ENCODE results near the gene IQCH. TPM values are rescaled to one million over a fixed set of nuclear protein-coding genes. Genes with fewer than 3 reads are reported as not detected.

IQCH gene
- total RNA-seq, 1 experiment from 2014 or later: 1.1 TPM

DNA sequence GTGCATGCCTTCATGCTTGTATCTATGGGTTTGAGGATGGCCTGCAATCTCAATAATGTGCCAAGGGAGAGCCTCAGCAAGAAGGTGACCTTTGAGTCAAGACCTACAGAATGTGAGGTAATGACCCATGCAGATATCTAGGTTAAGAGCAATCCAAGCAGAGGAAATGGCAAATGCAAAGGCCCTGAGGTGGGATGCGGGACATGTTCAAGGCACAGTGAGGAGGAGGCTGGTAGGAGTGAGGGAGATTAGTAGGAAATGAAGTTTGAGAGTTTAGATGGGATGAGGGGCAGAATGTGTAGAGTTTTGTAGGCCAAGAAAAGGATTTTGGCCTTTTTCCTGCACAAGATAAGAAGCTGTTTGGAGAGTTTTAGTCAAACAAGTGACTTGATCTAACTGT, 283.2 kb downstream of the IQCH start:
- H3K27me3 Mint-ChIP-seq (ENCODE audit: low read depth): peaks cover 9% of the 10 kb centered on the region
- H2BK15ac ChIP-seq (ENCODE audit: low read depth, low read length): no peak overlapping the region
- TF ChIP-seq, protein P1, sequence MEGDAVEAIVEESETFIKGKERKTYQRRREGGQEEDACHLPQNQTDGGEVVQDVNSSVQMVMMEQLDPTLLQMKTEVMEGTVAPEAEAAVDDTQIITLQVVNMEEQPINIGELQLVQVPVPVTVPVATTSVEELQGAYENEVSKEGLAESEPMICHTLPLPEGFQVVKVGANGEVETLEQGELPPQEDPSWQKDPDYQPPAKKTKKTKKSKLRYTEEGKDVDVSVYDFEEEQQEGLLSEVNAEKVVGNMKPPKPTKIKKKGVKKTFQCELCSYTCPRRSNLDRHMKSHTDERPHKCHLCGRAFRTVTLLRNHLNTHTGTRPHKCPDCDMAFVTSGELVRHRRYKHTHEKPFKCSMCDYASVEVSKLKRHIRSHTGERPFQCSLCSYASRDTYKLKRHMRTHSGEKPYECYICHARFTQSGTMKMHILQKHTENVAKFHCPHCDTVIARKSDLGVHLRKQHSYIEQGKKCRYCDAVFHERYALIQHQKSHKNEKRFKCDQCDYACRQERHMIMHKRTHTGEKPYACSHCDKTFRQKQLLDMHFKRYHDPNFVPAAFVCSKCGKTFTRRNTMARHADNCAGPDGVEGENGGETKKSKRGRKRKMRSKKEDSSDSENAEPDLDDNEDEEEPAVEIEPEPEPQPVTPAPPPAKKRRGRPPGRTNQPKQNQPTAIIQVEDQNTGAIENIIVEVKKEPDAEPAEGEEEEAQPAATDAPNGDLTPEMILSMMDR (conservative IDR thresholded peaks at IDR 0.05): no peak
- no peak overlapping the region for H3K4ac ChIP-seq (ENCODE audit: low read depth, low read length)
- H3K4me1 Mint-ChIP-seq: peaks cover 7 to 9% of the 10 kb centered on the region in 2 experiments; a peak in 1 of 4 replicates
- H4K20me1 ChIP-seq (ENCODE audit: control insufficient read depth, insufficient read depth, insufficient read length): no peaks in the 10 kb centered on the region
- H3K4me2 ChIP-seq (ENCODE audit: insufficient read depth, insufficient read length, low read length): no peak overlapping the region
- no peak for DNase-seq
- no peak overlapping the region; a peak in 1 of 5 replicates for H3K4me3 Mint-ChIP-seq
- no peak overlapping the region for H2BK120ac ChIP-seq (ENCODE audit: low read depth, low read length, poor library complexity, severe bottlenecking)
- H3K27ac ChIP-seq (ENCODE audit: insufficient read length, low read depth, low read length): no peak overlapping the region
- H2BK12ac ChIP-seq (ENCODE audit: insufficient read length, low read depth, low read length): no peak overlapping the region
- no peak overlapping the region for H3K18ac ChIP-seq (ENCODE audit: insufficient read length, low read depth, low read length)
- no peak overlapping the region for H2BK20ac ChIP-seq (ENCODE audit: low read depth, low read length, poor library complexity, severe bottlenecking)
- H3K4me1 ChIP-seq (ENCODE audit: insufficient read depth, low read length): no peaks in the 10 kb centered on the region
- H3K36me3 Mint-ChIP-seq (ENCODE audit: insufficient read depth in 1 of 3, low read depth in 3 of 3): no peaks in the 10 kb centered on the region
- no peak overlapping the region for H3K27ac Mint-ChIP-seq
- peaks cover 5% of the 10 kb centered on the region for H3K23me2 ChIP-seq (ENCODE audit: insufficient read length, low read depth, low read length, poor library complexity, severe bottlenecking)
- no peak overlapping the region for H4K8ac ChIP-seq (replicated peaks; ENCODE audit: insufficient read length, low read depth, low read length)
- no peak overlapping the region for H3K56ac ChIP-seq (ENCODE audit: insufficient read length, low read depth, low read length)
- no peak overlapping the region for H2AFZ ChIP-seq (ENCODE audit: low read length)
- no CpG with 5 or more reads among the region's 1 CpG for WGBS (ENCODE audit: extremely low coverage, insufficient read length, low lambda C conversion rate)
- H3K79me2 ChIP-seq (ENCODE audit: insufficient read depth, low read length): no peaks in the 10 kb centered on the region
- no peak overlapping the region for H2AK5ac ChIP-seq (ENCODE audit: insufficient read length, low read length)
- no peaks in the 10 kb centered on the region for H3K9me3 ChIP-seq (ENCODE audit: control insufficient read depth, low read depth, low read length)
- no peak overlapping the region for H4K5ac ChIP-seq (ENCODE audit: insufficient read length, low read depth, low read length)
- no peaks in the 10 kb centered on the region for H3K79me1 ChIP-seq (ENCODE audit: insufficient read depth, low read depth, low read length, poor library complexity, severe bottlenecking)
- H3K14ac ChIP-seq (ENCODE audit: insufficient read depth, low read length): no peak overlapping the region
- H2BK5ac ChIP-seq (ENCODE audit: insufficient read length, low read length): no peak overlapping the region
- H3K9ac ChIP-seq (ENCODE audit: extremely low read depth, insufficient read length, low read length): no peak overlapping the region
- no peak overlapping the region for H4K91ac ChIP-seq (ENCODE audit: insufficient read length, low read depth, low read length)
- no peak overlapping the region for H3K23ac ChIP-seq (ENCODE audit: insufficient read length, low read depth, low read length)
- no peak overlapping the region for H3T11ph ChIP-seq (ENCODE audit: low read length)
- no peaks in the 10 kb centered on the region for H3K9me3 Mint-ChIP-seq
- no peaks in the 10 kb centered on the region for H3K27me3 ChIP-seq (ENCODE audit: insufficient read depth, low read length)

All from H9 (cell line).